ENCODE data around the gene RANBP1.

Gene RANBP1

DNA sequence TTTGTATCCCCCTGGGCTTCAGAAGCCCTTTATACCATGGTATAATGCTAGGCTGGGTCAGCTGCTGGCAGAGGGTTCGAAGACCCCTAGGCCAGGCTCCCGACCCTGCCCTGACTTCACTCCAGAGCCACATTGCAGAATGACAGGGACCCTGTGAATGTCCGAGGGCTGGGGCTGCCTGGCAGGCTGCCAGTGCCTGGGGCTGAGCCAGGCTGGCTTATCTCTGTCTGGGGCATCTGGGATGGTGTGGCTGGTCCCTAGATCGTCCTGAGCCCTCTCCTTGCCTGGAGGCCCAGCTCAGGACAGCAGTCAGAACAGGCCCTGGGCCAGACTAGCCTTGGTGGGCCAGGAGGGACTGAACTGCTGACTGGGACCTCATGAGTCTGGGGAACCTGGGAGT is 19.4 kb downstream of the RANBP1 start:
- no peak overlapping the region for H3K27ac ChIP-seq (ENCODE audit: low read depth, low read length)
- H3K27me3 ChIP-seq (ENCODE audit: control insufficient read depth, insufficient read depth, low read length) = no peaks in the 10 kb centered on the region
- no peaks in the 10 kb centered on the region for H3K4me1 ChIP-seq (ENCODE audit: control insufficient read depth, insufficient read depth, low read length)
- H3K9ac ChIP-seq (ENCODE audit: low read depth, low read length) = no peak overlapping the region
- H3K4me3 ChIP-seq (ENCODE audit: low read depth, low read length) = no peak overlapping the region
- H3K9me3 ChIP-seq (ENCODE audit: control insufficient read depth, insufficient read depth, low read length) = no peaks in the 10 kb centered on the region
- peaks cover 8% of the 10 kb centered on the region; the same call in 1 of the 2 replicates for H3K36me3 ChIP-seq (ENCODE audit: control insufficient read depth, insufficient read depth, low read length)

DNA sequence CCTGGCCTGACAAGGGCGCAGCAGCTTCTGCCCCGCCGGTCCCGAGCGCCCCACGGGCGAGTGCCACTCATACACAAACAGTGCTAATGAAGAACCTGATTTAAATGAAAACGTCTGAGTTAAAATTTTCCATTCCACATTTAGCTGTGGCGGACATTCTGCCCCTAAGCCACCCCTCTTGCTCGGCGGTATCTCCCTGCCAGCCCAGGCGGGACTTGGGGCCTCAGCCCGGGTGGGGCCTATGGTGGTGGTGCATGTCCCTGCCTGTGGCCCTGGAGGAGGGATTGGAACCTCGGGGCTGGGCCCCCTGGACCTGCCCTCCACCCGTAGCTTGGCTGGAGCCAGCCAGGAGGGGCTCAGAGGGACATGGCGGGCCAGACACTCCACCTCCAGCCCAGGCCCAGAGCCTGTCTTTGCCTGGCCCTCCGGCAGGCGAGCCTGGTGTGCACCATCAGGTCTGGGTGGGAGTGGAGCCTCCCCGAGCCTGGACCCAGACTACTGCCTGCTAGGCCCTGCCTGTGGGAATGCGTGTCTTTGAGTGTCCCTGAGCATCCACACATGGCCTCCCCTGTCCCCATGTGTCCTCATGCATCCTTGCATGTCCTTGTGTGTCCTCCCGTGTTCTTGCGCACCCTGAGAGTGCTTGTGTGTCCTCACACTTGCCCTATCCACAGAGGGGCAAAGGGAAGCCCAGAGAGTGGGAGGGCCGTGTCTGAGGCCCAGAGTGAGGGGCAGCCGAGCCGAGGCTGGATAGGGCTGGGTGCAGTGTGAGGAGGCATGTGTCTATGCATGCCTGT is 20.1 kb downstream of the RANBP1 start:
- H3K27ac ChIP-seq (ENCODE audit: low read depth, low read length) = no peak overlapping the region
- H3K4me3 ChIP-seq (ENCODE audit: low read depth, low read length) = no peak overlapping the region
- H3K9ac ChIP-seq (ENCODE audit: low read depth, low read length) = no peak overlapping the region
- H3K4me1 ChIP-seq (ENCODE audit: control insufficient read depth, insufficient read depth, low read length) = no peaks in the 10 kb centered on the region
- H3K9me3 ChIP-seq (ENCODE audit: control insufficient read depth, insufficient read depth, low read length) = no peaks in the 10 kb centered on the region
- H3K27me3 ChIP-seq (ENCODE audit: control insufficient read depth, insufficient read depth, low read length) = no peaks in the 10 kb centered on the region
- peaks cover 8% of the 10 kb centered on the region; the same call in 1 of the 2 replicates for H3K36me3 ChIP-seq (ENCODE audit: control insufficient read depth, insufficient read depth, low read length)

DNA sequence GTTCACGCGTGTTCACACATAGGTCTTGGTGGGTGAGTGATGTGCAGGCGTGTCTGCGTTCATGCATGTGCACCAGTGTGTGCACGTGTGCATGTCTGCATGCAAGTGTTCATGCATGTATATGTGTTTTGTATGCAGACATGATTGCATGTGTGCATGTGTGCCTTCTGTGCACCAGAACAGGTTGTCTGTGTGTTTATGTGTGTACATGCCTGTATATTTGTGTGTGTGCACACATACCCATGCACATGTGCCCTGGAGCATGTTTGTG is 20.6 kb downstream of the RANBP1 start:
- H3K27ac ChIP-seq (ENCODE audit: low read depth, low read length) = no peak overlapping the region

DNA sequence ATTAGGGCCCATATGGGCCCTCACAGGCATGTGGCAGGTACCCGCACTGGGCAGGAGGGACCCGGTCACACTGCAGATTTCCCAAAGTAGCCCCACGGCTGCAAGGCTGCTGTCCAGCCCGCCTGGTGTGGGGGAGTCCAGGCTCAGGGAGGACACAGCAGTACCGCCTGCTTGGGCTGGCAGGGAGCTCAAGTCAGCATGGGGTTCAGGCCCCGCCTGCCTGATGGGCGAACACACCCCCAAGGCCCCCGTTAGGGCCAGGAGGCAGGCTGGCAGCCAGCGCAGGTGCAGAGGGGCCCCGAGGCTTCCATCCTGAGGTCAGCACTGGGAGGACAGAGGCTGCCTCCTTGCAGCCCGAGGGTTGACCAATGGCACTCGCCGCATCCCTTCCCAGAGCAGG is 21.2 kb downstream of the RANBP1 start:
- no peak overlapping the region for H3K9ac ChIP-seq (ENCODE audit: low read depth, low read length)
- H3K4me3 ChIP-seq (ENCODE audit: low read depth, low read length) = no peak overlapping the region
- no peaks in the 10 kb centered on the region for H3K27me3 ChIP-seq (ENCODE audit: control insufficient read depth, insufficient read depth, low read length)
- H3K4me1 ChIP-seq (ENCODE audit: control insufficient read depth, insufficient read depth, low read length) = no peaks in the 10 kb centered on the region
- peaks cover 10% of the 10 kb centered on the region; the same call in 1 of the 2 replicates for H3K36me3 ChIP-seq (ENCODE audit: control insufficient read depth, insufficient read depth, low read length)
- no peaks in the 10 kb centered on the region for H3K9me3 ChIP-seq (ENCODE audit: control insufficient read depth, insufficient read depth, low read length)
- no peak overlapping the region for H3K27ac ChIP-seq (ENCODE audit: low read depth, low read length)

More for the DNA sequence above, 20.6 kb downstream of the RANBP1 start:
- Histone ChIP-seq H3K9ac (ENCODE audit: low read depth, low read length) (no peak overlapping the region), H3K36me3 (ENCODE audit: control insufficient read depth, insufficient read depth, low read length) (peaks cover 8% of the 10 kb centered on the region; the same call in 1 of the 2 replicates), H3K9me3 (ENCODE audit: control insufficient read depth, insufficient read depth, low read length) (no peaks in the 10 kb centered on the region), H3K4me3 (ENCODE audit: low read depth, low read length) (no peak overlapping the region), H3K4me1 (ENCODE audit: control insufficient read depth, insufficient read depth, low read length) (no peaks in the 10 kb centered on the region), H3K27me3 (ENCODE audit: control insufficient read depth, insufficient read depth, low read length) (no peaks in the 10 kb centered on the region)

DNA sequence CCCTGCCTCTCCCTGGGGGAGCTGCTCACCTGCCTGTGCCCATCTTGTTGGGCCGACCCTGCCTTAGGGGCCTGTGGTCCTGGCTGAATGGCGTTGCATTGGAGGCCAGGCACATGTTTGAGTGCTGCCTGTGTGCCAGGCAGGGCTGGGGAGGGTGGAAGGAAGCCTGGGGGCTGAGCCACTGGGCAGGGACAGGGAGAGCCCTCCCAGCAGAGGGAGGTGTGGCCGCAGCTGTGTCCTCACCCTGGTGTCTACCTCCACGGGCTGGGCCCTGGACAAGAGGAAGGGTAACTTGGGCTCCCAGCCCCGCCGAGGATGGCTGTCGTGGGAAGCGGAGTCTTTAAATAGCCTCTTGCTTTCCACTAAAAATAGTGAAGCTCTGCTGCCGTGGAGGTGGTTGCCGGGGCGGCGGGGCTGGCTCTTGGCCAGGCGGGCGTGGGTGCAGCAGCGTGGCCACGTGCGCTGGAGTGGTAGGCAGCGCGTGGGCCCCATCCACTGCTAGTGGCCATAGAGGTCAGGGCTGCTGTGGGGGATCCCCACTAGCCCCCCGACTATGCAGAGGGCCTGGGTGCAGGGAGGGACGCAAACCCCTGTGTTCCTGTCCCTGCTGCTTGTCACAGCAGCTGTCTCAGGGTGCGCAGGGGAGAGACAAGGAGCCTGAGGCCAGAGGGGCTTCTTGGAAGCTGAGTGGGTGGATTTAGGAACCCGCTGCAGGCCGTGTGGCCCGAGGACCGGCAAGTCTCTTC is 21.9 kb downstream of the RANBP1 start:
- Histone ChIP-seq H3K4me3 (ENCODE audit: low read depth, low read length) (no peak overlapping the region), H3K36me3 (ENCODE audit: control insufficient read depth, insufficient read depth, low read length) (peaks cover 10% of the 10 kb centered on the region; the same call in 1 of the 2 replicates), H3K27ac (ENCODE audit: low read depth, low read length) (no peak overlapping the region), H3K27me3 (ENCODE audit: control insufficient read depth, insufficient read depth, low read length) (no peaks in the 10 kb centered on the region), H3K9me3 (ENCODE audit: control insufficient read depth, insufficient read depth, low read length) (no peaks in the 10 kb centered on the region), H3K4me1 (ENCODE audit: control insufficient read depth, insufficient read depth, low read length) (no peaks in the 10 kb centered on the region), H3K9ac (ENCODE audit: low read depth, low read length) (no peak overlapping the region)

DNA sequence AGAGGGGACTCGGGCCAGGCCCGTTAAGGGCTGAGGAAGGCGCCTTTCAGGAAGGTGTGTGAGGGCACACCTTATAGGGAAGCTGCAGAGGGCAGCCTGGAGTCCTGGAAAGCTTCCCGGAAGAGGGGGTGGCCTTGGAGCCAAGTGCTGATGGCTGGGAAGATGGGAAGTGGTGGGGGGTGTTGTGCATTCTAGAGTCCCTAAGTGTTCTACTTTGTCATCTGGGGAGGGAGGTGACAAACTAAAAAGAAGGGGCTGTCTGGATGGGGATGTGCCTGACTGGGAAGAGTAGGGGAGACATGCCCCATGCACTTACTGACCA is 22.5 kb downstream of the RANBP1 start:
- Histone ChIP-seq H3K27ac (ENCODE audit: low read depth, low read length) (no peak overlapping the region), H3K27me3 (ENCODE audit: control insufficient read depth, insufficient read depth, low read length) (no peaks in the 10 kb centered on the region), H3K36me3 (ENCODE audit: control insufficient read depth, insufficient read depth, low read length) (peaks cover 10% of the 10 kb centered on the region; the same call in 1 of the 2 replicates), H3K4me1 (ENCODE audit: control insufficient read depth, insufficient read depth, low read length) (no peaks in the 10 kb centered on the region), H3K9ac (ENCODE audit: low read depth, low read length) (no peak overlapping the region), H3K9me3 (ENCODE audit: control insufficient read depth, insufficient read depth, low read length) (no peaks in the 10 kb centered on the region), H3K4me3 (ENCODE audit: low read depth, low read length) (no peak overlapping the region)

DNA sequence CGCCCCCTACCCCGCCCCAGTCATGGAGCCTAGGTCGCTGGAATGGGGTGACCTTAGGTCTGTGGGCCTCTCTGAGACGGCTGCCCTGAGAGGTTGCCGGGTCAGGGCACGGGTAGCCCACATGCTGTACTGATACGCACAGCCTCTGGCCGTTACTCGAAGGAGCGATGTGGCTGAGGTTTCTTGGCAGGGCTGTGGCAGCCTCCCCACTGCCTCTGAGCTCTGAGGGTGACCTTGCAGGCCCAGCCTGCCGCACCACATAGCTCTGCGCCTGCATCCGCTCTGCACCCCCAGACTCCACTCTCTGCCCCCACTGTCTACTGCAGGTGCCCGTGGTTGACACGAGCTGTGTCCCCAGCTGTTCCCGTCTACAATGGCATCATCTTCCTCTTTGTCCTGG is 23.0 kb downstream of the RANBP1 start:
- Histone ChIP-seq H3K4me3 (ENCODE audit: low read depth, low read length) (no peak overlapping the region), H3K27me3 (ENCODE audit: control insufficient read depth, insufficient read depth, low read length) (no peaks in the 10 kb centered on the region), H3K9ac (ENCODE audit: low read depth, low read length) (no peak overlapping the region), H3K9me3 (ENCODE audit: control insufficient read depth, insufficient read depth, low read length) (no peaks in the 10 kb centered on the region), H3K27ac (ENCODE audit: low read depth, low read length) (no peak overlapping the region), H3K36me3 (ENCODE audit: control insufficient read depth, insufficient read depth, low read length) (peaks cover 10% of the 10 kb centered on the region; the same call in 1 of the 2 replicates), H3K4me1 (ENCODE audit: control insufficient read depth, insufficient read depth, low read length) (no peaks in the 10 kb centered on the region)

DNA sequence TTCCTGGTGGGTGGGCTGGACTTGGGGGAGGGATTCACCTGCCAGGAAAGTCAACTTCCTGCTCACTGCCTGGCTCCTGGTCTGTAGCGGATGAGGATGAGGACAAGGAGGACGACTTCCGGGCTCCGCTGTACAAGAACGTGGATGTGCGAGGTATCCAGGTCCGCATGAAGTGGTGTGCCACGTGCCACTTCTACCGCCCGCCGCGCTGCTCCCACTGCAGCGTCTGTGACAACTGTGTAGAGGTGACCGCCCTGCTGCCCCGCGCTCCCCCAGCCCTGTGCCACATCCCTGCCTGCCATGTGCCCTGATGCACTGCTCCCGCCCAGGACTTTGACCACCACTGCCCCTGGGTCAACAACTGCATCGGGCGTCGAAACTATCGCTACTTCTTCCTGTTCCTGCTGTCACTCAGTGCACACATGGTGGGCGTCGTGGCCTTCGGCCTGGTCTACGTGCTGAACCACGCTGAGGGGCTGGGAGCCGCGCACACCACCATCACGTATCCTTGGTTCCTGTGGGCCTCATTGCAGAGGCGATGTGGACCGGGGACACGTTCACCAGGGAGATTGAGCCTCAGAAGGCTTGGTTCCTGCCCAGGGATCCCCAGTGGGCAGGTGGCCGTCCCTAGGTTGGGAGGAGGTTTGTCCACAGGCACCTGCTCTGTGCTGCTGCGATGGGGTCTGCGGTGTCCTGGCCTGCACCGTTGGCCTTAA is 23.6 kb downstream of the RANBP1 start:
- no peak overlapping the region for H3K27ac ChIP-seq (ENCODE audit: low read depth, low read length)
- H3K27me3 ChIP-seq (ENCODE audit: control insufficient read depth, insufficient read depth, low read length) = no peaks in the 10 kb centered on the region
- H3K4me1 ChIP-seq (ENCODE audit: control insufficient read depth, insufficient read depth, low read length) = no peaks in the 10 kb centered on the region
- H3K4me3 ChIP-seq (ENCODE audit: low read depth, low read length) = no peak overlapping the region
- no peaks in the 10 kb centered on the region for H3K9me3 ChIP-seq (ENCODE audit: control insufficient read depth, insufficient read depth, low read length)
- peaks cover 10% of the 10 kb centered on the region; the same call in 1 of the 2 replicates for H3K36me3 ChIP-seq (ENCODE audit: control insufficient read depth, insufficient read depth, low read length)
- H3K9ac ChIP-seq (ENCODE audit: low read depth, low read length) = no peak overlapping the region

DNA sequence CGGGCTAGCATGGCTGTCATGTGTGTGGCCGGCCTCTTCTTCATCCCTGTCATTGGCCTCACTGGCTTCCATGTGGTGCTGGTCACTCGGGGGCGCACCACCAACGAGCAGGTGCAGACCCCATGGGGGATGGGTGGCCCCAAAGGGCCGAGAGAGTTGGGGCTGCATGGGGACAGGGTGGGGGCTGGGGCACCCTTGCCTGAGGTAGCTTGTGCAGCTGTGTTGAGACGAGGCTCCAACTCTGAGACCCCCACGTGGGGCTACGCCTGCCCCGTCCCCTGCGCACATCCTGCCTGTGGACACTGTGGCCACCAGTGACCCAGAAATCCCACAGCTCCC is 24.2 kb downstream of the RANBP1 start:
- Histone ChIP-seq H3K27me3 (ENCODE audit: control insufficient read depth, insufficient read depth, low read length) (no peaks in the 10 kb centered on the region), H3K9ac (ENCODE audit: low read depth, low read length) (no peak overlapping the region), H3K9me3 (ENCODE audit: control insufficient read depth, insufficient read depth, low read length) (no peaks in the 10 kb centered on the region), H3K4me3 (ENCODE audit: low read depth, low read length) (no peak overlapping the region), H3K4me1 (ENCODE audit: control insufficient read depth, insufficient read depth, low read length) (no peaks in the 10 kb centered on the region), H3K27ac (ENCODE audit: low read depth, low read length) (no peak overlapping the region), H3K36me3 (ENCODE audit: control insufficient read depth, insufficient read depth, low read length) (peaks cover 10% of the 10 kb centered on the region; the same call in 1 of the 2 replicates)

DNA sequence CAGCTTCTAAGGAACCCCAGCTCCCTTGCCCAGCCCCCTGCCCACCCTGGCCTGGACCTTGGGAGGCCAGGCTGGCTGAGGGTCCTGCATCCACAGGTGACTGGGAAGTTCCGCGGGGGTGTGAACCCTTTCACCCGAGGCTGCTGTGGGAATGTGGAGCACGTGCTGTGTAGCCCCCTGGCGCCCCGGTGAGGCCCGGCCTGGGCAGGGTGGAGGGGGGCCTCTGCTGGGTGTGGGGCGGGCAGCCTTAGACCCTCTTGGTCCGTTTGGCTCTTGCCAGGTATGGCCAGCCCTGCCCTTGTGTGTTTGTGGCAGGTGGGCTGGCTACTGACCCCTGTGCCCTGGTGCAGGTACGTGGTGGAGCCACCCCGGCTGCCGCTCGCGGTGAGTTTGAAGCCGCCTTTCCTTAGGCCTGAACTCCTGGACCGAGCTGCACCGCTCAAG is 24.6 kb downstream of the RANBP1 start:
- Histone ChIP-seq H3K27ac (ENCODE audit: low read depth, low read length) (no peak overlapping the region), H3K4me3 (ENCODE audit: low read depth, low read length) (no peak overlapping the region), H3K36me3 (ENCODE audit: control insufficient read depth, insufficient read depth, low read length) (peaks cover 10% of the 10 kb centered on the region; the same call in 1 of the 2 replicates), H3K27me3 (ENCODE audit: control insufficient read depth, insufficient read depth, low read length) (no peaks in the 10 kb centered on the region), H3K4me1 (ENCODE audit: control insufficient read depth, insufficient read depth, low read length) (no peaks in the 10 kb centered on the region), H3K9me3 (ENCODE audit: control insufficient read depth, insufficient read depth, low read length) (no peaks in the 10 kb centered on the region), H3K9ac (ENCODE audit: low read depth, low read length) (no peak overlapping the region)
